Amygdala (tissue), 56 donors: ENCODE data around the gene CABP2.
"Not testable (repeated sequence)": the region's sequence is repeated elsewhere in the genome, so short reads cannot be mapped to it uniquely, and the experiment has no call there.

Experiments
- DNase-seq, 56 donors: peaks; one replicate each; lab custom pipeline; 2025; lab: John Stamatoyannopoulos, UW

CABP2 gene

GRCh38 chr11:67482827-67483798 is 40.1 kb downstream of the CABP2 start, which contains the start of gene AIP:
AIP (plus strand) TSS chr11:67483026; CDS start chr11:67483159, 133 bp downstream.
- peak; percentile 86 to 100 (median 95) for DNase-seq

GRCh38 chr11:67482275-67482826 is 40.9 kb downstream of the CABP2 start:
- no peak for DNase-seq

- not testable (repeated sequence) for DNase-seq
These were observed 45.7 kb downstream of the CABP2 start for GRCh38 chr11:67477344-67478050.

GRCh38 chr11:67476692-67477091 is 46.6 kb downstream of the CABP2 start:
- not testable (repeated sequence) for DNase-seq

GRCh38 chr11:67472882-67473281 is 50.4 kb downstream of the CABP2 start:
- no peak for DNase-seq

GRCh38 chr11:67470337-67471002 is 52.8 kb downstream of the CABP2 start:
- DNase-seq = no peak

GRCh38 chr11:67469508-67469811 is 53.8 kb downstream of the CABP2 start:
- no peak for DNase-seq
